Inflammatory macrophage (primary cell): ENCODE data around the gene FOXP2.

Experiments
- DNase-seq, 2 donors: peaks; one replicate each; pipeline ENCODE4 v3.0.0-alpha.2; 2020 to 2022

The FOXP2 gene

GRCh38 chr7:114658216-114658615 is 243.6 kb downstream of the FOXP2 start:
- DNase-seq: no peak

- no peak for DNase-seq
Observed at GRCh38 chr7:114659409-114660125, 245.0 kb downstream of the FOXP2 start.

- no peak for DNase-seq
Observed at GRCh38 chr7:114660126-114660486, 245.5 kb downstream of the FOXP2 start.

- no peak for DNase-seq
Observed at GRCh38 chr7:114660753-114661152, 246.1 kb downstream of the FOXP2 start.

GRCh38 chr7:114662002-114662677 is 247.5 kb downstream of the FOXP2 start:
- DNase-seq: no peak

- peak in 1 of 2 donors; percentile 8 for DNase-seq
Observed at GRCh38 chr7:114663502-114663901, 248.9 kb downstream of the FOXP2 start.

GRCh38 chr7:114670676-114671075 is 256.1 kb downstream of the FOXP2 start:
- no peak for DNase-seq

- DNase-seq: no peak
Observed at GRCh38 chr7:114671563-114672123, 257.0 kb downstream of the FOXP2 start.

GRCh38 chr7:114678116-114678515 is 263.5 kb downstream of the FOXP2 start:
- no peak for DNase-seq

- DNase-seq: no peak
Observed at GRCh38 chr7:114687238-114687637, 272.6 kb downstream of the FOXP2 start.

- DNase-seq: no peak
Observed at GRCh38 chr7:114688443-114689055, 273.9 kb downstream of the FOXP2 start.

- no peak for DNase-seq
Observed at GRCh38 chr7:114689406-114689805, 274.8 kb downstream of the FOXP2 start.

- no peak for DNase-seq
Observed at GRCh38 chr7:114691605-114692004, 277.0 kb downstream of the FOXP2 start.

GRCh38 chr7:114695182-114695581 is 280.6 kb downstream of the FOXP2 start:
- no peak for DNase-seq

GRCh38 chr7:114700247-114700928 is 285.8 kb downstream of the FOXP2 start:
- no peak for DNase-seq

- no peak for DNase-seq
Observed at GRCh38 chr7:114703677-114704076, 289.1 kb downstream of the FOXP2 start.

- no peak for DNase-seq
Observed at GRCh38 chr7:114708646-114709045, 294.0 kb downstream of the FOXP2 start.

- DNase-seq: no peak
Observed at GRCh38 chr7:114710499-114710898, 295.9 kb downstream of the FOXP2 start.

- no peak for DNase-seq
Observed at GRCh38 chr7:114711241-114711640, 296.6 kb downstream of the FOXP2 start.

GRCh38 chr7:114715907-114716306 is 301.3 kb downstream of the FOXP2 start:
- DNase-seq: no peak

GRCh38 chr7:114718861-114719260 is 304.2 kb downstream of the FOXP2 start:
- no peak for DNase-seq

- no peak for DNase-seq
Observed at GRCh38 chr7:114720725-114721124, 306.1 kb downstream of the FOXP2 start.

- DNase-seq: no peak
Observed at GRCh38 chr7:114722562-114722961, 307.9 kb downstream of the FOXP2 start.
